Parathyroid adenoma (tissue), 2 donors: ENCODE results near the gene GOLGA6L6.
"Not testable (repeated sequence)": the region's sequence is repeated elsewhere in the genome, so short reads cannot be mapped to it uniquely, and the experiment has no call there.

Experiments
- H2AFZ ChIP-seq: fragments of 300-600 bp; sonication (generic); one replicate; pipeline ENCODE4 v1.7.0; 2017; ENCODE audit warnings: antibody characterized with exemption, mild to moderate bottlenecking
- H3K27ac ChIP-seq: fragments of 300-600 bp; sonication (generic); one replicate; pipeline ENCODE4 v1.7.0; 2017
- H3K27me3 ChIP-seq: fragments of 300-600 bp; sonication (generic); one replicate; pipeline ENCODE4 v1.7.0; 2017; ENCODE audit warnings: low read length; ENCODE audit not compliant: control insufficient read depth, insufficient read depth
- H3K36me3 ChIP-seq: fragments of 300-600 bp; sonication (generic); one replicate; pipeline ENCODE4 v1.7.0; 2017; ENCODE audit warnings: low read length; ENCODE audit not compliant: control insufficient read depth, insufficient read depth
- H3K4me1 ChIP-seq: fragments of 300-600 bp; sonication (generic); one replicate; pipeline ENCODE4 v1.7.0; 2017; ENCODE audit warnings: control low read depth
- H3K4me2 ChIP-seq: fragments of 300-600 bp; sonication (generic); one replicate; pipeline ENCODE4 v1.7.0; 2017; ENCODE audit warnings: low read length
- H3K4me3 ChIP-seq: fragments of 300-600 bp; sonication (generic); one replicate; pipeline ENCODE4 v1.7.0; 2017; ENCODE audit warnings: low read depth, low read length
- H3K79me2 ChIP-seq: fragments of 300-600 bp; sonication (generic); one replicate; pipeline ENCODE4 v1.7.0; 2017; ENCODE audit warnings: control low read depth
- H3K9ac ChIP-seq: fragments of 300-600 bp; sonication (generic); one replicate; pipeline ENCODE4 v1.7.0; 2017; ENCODE audit warnings: mild to moderate bottlenecking
- H3K9me3 ChIP-seq: fragments of 300-600 bp; sonication (generic); one replicate; pipeline ENCODE4 v1.7.0; 2017; ENCODE audit warnings: low read length; ENCODE audit not compliant: control insufficient read depth
- donor health status: primary hyperparathyroidism.

The GOLGA6L6 gene

DNA sequence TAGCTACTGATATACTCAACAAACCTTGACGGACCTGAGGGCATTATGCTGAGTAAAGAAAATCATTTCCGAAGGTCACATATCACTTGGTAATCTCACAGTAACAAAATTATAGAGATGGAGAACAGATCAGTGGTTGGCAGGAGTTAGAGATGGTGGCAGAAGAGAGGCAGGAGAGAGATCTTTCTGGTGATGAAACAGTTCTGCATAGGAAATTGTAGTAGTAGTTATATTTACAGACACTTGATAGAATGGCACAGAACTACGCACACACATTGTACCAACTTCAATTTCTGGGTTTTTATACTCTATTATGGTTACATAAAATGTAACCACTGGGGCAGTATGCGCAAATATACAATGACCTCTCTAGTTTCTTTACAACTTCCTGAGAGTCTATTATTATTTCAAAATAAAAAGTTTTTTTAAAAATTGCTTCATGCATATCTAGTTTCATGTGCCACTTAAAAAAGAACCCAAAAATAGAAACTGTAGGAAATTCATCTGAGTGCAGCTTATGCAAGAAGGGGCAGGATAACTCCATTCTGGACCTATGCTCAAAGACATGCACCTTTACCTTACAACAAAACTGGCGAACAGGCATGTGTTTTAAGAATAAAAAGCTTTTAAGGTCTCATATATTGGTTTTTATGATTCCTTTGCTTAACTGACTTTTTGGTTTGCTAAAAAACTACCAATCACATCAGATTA is 39.9 kb downstream of the GOLGA6L6 start:
- H3K9ac ChIP-seq, H3K4me1 ChIP-seq, H2AFZ ChIP-seq, H3K27ac ChIP-seq, H3K79me2 ChIP-seq, H3K36me3 ChIP-seq, H3K4me2 ChIP-seq, H3K9me3 ChIP-seq, H3K4me3 ChIP-seq, H3K27me3 ChIP-seq: not testable (repeated sequence)

DNA sequence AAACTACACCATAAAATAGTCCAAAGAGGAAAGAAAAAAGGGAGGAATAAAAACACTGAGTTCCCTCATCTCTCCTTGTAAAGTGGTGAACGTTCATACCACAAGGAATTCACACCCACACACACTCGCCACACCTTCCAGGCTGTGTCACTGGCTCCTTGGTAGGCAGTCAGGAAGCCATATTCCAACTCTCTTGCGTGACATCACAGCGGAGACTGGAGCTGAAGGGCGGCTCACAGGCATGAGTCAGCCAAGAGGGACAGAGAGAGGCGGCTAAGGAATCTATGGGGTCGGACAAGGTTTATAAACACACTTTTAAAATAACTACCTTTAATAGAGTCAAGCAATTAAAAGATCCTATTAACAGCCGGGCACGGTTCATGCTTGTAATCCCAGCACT is 43.8 kb downstream of the GOLGA6L6 start:
- not testable (repeated sequence) for H3K4me1 ChIP-seq, H3K27me3 ChIP-seq, H3K9ac ChIP-seq, H3K4me3 ChIP-seq, H3K79me2 ChIP-seq, H3K36me3 ChIP-seq, H3K4me2 ChIP-seq, H3K9me3 ChIP-seq, H2AFZ ChIP-seq, H3K27ac ChIP-seq

DNA sequence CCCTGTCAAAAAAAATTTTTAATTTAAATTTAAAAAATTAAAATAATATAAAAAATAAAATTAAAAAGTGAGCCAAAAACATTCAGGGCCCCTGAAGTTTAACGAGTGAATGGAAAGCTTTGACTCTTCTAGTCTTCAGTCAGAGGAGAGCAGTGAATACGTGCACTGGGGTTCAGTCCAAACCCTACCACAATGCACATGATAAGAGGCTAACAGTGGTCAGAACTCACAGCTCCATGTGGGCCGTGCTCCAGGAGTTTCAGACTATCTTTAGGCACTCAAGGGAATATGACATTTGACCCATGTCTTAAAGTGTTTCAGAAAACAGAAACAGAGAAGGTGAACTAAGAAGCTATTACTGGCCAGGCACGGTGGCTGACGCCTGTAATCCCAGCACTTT is 48.6 kb downstream of the GOLGA6L6 start:
- H3K4me1 ChIP-seq, H3K79me2 ChIP-seq, H3K9me3 ChIP-seq, H3K27me3 ChIP-seq, H3K27ac ChIP-seq, H3K9ac ChIP-seq, H3K36me3 ChIP-seq, H3K4me3 ChIP-seq, H3K4me2 ChIP-seq, H2AFZ ChIP-seq: not testable (repeated sequence)

DNA sequence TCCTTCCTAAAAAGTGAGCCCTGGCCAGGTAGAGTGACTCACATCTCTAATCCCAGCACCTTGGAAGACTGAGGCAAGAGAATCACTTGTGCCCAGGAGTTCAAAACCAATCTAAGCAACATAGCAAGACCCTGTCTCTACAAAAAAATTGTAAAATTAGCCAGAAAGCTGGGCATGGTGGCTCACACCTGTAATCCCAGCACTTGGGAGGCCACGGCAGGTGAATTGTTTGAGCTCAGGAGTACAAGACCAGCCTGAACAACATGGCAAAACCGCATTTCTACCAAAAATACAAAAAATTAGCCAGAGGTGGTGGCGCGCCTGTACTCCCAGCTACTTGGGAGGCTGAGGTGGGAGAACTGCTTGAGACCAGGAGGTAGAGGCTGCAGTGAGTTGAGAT is 49.0 kb downstream of the GOLGA6L6 start:
- H2AFZ ChIP-seq = not testable (repeated sequence)

DNA sequence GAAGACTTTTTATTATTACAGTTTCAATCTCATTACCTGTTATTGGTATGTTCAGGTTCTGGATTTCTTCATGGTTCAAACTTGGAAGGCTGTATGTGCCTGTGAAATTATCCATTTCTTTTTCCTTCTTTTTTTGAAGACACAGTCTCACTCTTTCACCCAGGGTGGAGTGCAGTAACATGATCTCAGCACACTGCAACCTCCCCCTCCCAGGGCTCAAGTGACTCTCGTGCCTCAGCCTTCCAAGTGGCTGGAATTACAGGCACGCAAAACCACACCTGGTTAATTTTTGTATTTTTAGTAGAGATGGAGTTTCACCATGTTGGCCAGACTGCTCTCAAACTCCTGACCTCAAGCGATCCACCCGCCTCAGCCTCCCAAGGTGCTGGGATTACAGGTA is 52.3 kb downstream of the GOLGA6L6 start:
- not testable (repeated sequence) for H3K9ac ChIP-seq, H3K4me2 ChIP-seq, H3K4me3 ChIP-seq, H3K4me1 ChIP-seq, H3K36me3 ChIP-seq, H3K79me2 ChIP-seq, H3K27me3 ChIP-seq, H3K27ac ChIP-seq, H3K9me3 ChIP-seq, H2AFZ ChIP-seq

More for the DNA sequence above, 49.0 kb downstream of the GOLGA6L6 start:
- H3K79me2 ChIP-seq, H3K27ac ChIP-seq, H3K4me2 ChIP-seq, H3K36me3 ChIP-seq, H3K27me3 ChIP-seq, H3K4me1 ChIP-seq, H3K4me3 ChIP-seq, H3K9me3 ChIP-seq, H3K9ac ChIP-seq: not testable (repeated sequence)
